ENCODE measurements around the gene HAGHL.

GRCh38 chr16:715477-716199 is 11.3 kb upstream of the HAGHL start:
- TF ChIP-seq, protein P1, sequence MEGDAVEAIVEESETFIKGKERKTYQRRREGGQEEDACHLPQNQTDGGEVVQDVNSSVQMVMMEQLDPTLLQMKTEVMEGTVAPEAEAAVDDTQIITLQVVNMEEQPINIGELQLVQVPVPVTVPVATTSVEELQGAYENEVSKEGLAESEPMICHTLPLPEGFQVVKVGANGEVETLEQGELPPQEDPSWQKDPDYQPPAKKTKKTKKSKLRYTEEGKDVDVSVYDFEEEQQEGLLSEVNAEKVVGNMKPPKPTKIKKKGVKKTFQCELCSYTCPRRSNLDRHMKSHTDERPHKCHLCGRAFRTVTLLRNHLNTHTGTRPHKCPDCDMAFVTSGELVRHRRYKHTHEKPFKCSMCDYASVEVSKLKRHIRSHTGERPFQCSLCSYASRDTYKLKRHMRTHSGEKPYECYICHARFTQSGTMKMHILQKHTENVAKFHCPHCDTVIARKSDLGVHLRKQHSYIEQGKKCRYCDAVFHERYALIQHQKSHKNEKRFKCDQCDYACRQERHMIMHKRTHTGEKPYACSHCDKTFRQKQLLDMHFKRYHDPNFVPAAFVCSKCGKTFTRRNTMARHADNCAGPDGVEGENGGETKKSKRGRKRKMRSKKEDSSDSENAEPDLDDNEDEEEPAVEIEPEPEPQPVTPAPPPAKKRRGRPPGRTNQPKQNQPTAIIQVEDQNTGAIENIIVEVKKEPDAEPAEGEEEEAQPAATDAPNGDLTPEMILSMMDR (tag by site-specific recombination; IDR thresholded peaks at IDR 0.05) = peak; percentile 28; the same call in 1 of the 2 replicates
- TF ChIP-seq KLF9 (tag by site-specific recombination; IDR thresholded peaks at IDR 0.05; ENCODE audit: low read depth) (peak; percentile 35; the same call in 1 of the 2 replicates), ZNF558 (tag by site-specific recombination; IDR thresholded peaks at IDR 0.05) (no peak), ZNF549 (tag by site-specific recombination; IDR thresholded peaks at IDR 0.05) (no peak), ZBTB8A (tag by site-specific recombination; IDR thresholded peaks at IDR 0.05) (peak; percentile 64; the same call in 1 of the 2 replicates), ZNF202 (tag by site-specific recombination; IDR thresholded peaks at IDR 0.05; ENCODE audit: borderline replicate concordance) (no peak), ZNF423 (tag by site-specific recombination; IDR thresholded peaks at IDR 0.05) (no peak), ZNF521 (tag by site-specific recombination; IDR thresholded peaks at IDR 0.05) (no peak), ZNF2 (tag by site-specific recombination; IDR thresholded peaks at IDR 0.05) (no peak)

All from HEK293 (cell line).